Measurements from ENCODE around the gene C1orf94.

GRCh38 chr1:34188418-34188817 lies 11.7 kb downstream of the C1orf94 start:
- TF ChIP-seq CTCF (IDR thresholded peaks at IDR 0.05 in 8 of 11, conservative IDR thresholded peaks at IDR 0.05 in 3 of 11) (no peak), POLR2AphosphoS5 (IDR thresholded peaks at IDR 0.05) (no peak)

Data from spleen (tissue), 7 donors.